Measurements from ENCODE around the gene PLCL1. TPM values are rescaled to one million over a fixed set of nuclear protein-coding genes. Genes with fewer than 3 reads are reported as not detected.

The PLCL1 gene
- total RNA-seq, 4 donors from 2014 or later = 1.0 to 3.7 (median 2.6) TPM

GRCh38 chr2:198096965-198097364 is 292.6 kb downstream of the PLCL1 start:
- TF ChIP-seq POLR2A (IDR thresholded peaks at IDR 0.05) (no peak), CTCF (IDR thresholded peaks at IDR 0.05) (no peak)
- 67 to 73% methylated on average over 2 of the region's 2 CpGs for WGBS, 2 donors

GRCh38 chr2:198097630-198098029 is 293.2 kb downstream of the PLCL1 start:
- intact Hi-C loops (cut with DNase I; ENCODE audit: low total_unique reads) = no loop called here
- no peak for DNase-seq (ENCODE audit: low spot score in 2 of 2)
- WGBS, 2 donors = 88 to 92% methylated on average over 3 of the region's 3 CpGs
- no peak for TF ChIP-seq POLR2A (IDR thresholded peaks at IDR 0.05)
- no peak for TF ChIP-seq CTCF (IDR thresholded peaks at IDR 0.05)
- no peak overlapping the region for H3K4me3 ChIP-seq (ENCODE audit: low read depth, poor library complexity, severe bottlenecking)

More at GRCh38 chr2:198096965-198097364, 292.6 kb downstream of the PLCL1 start:
- intact Hi-C loops (cut with DNase I; ENCODE audit: low total_unique reads) = no loop called here
- DNase-seq (ENCODE audit: low spot score in 2 of 2) = no peak
- no peak overlapping the region for H3K4me3 ChIP-seq (ENCODE audit: low read depth, poor library complexity, severe bottlenecking)

- intact Hi-C loops (cut with DNase I; ENCODE audit: low total_unique reads) = no loop called here
- TF ChIP-seq POLR2A (IDR thresholded peaks at IDR 0.05) = no peak
- TF ChIP-seq CTCF (IDR thresholded peaks at IDR 0.05) = no peak
- no peak overlapping the region for H3K4me3 ChIP-seq (ENCODE audit: low read depth, poor library complexity, severe bottlenecking)
- WGBS, 2 donors = 87 to 93% methylated on average over 1 of the region's 1 CpG
- DNase-seq (ENCODE audit: low spot score in 2 of 2) = no peak
These were observed 294.0 kb downstream of the PLCL1 start for GRCh38 chr2:198098386-198098785.

- TF ChIP-seq CTCF (IDR thresholded peaks at IDR 0.05) (no peak), POLR2A (IDR thresholded peaks at IDR 0.05) (no peak)
- 62 to 66% methylated on average over 6 of the region's 6 CpGs for WGBS, 2 donors
- intact Hi-C loops (cut with DNase I; ENCODE audit: low total_unique reads) = no loop called here
- no peak for DNase-seq (ENCODE audit: low spot score in 2 of 2)
- no peak overlapping the region for H3K4me3 ChIP-seq (ENCODE audit: low read depth, poor library complexity, severe bottlenecking)
These were observed 294.5 kb downstream of the PLCL1 start for GRCh38 chr2:198098918-198099317.

- H3K4me3 ChIP-seq (ENCODE audit: low read depth, poor library complexity, severe bottlenecking) = no peak overlapping the region
- 15 to 28% methylated on average over 1 of the region's 1 CpG for WGBS, 2 donors
- TF ChIP-seq CTCF (IDR thresholded peaks at IDR 0.05) (no peak), POLR2A (IDR thresholded peaks at IDR 0.05) (no peak)
- no peak for DNase-seq (ENCODE audit: low spot score in 2 of 2)
- intact Hi-C loops (cut with DNase I; ENCODE audit: low total_unique reads) = no loop called here
These were observed 296.0 kb downstream of the PLCL1 start for GRCh38 chr2:198100346-198100745.

- intact Hi-C loops (cut with DNase I; ENCODE audit: low total_unique reads) = no loop called here
- H3K4me3 ChIP-seq (ENCODE audit: low read depth, poor library complexity, severe bottlenecking) = no peak overlapping the region
- TF ChIP-seq POLR2A (IDR thresholded peaks at IDR 0.05) = no peak
- TF ChIP-seq CTCF (IDR thresholded peaks at IDR 0.05) = no peak
- DNase-seq (ENCODE audit: low spot score in 2 of 2) = no peak
- WGBS, 2 donors = 82 to 90% methylated on average over 3 of the region's 3 CpGs
These were observed 297.3 kb downstream of the PLCL1 start for GRCh38 chr2:198101688-198102087.

Data from lower leg skin (tissue), 4 donors.